C4-2B (cell line): ENCODE measurements around the gene AFP.

Source experiments
- ZFX ChIP-seq: fragments of 450-650 bp; IDR thresholded peaks from 2 replicates; pipeline ENCODE4 v1.6.1; 2017
- TF ChIP-seq, protein P1 (sequence below): fragments of 450-650 bp; conservative IDR thresholded peaks from 2 replicates; pipeline ENCODE4 v1.5.1; 2017; ENCODE audit warnings: mild to moderate bottlenecking

DNA sequence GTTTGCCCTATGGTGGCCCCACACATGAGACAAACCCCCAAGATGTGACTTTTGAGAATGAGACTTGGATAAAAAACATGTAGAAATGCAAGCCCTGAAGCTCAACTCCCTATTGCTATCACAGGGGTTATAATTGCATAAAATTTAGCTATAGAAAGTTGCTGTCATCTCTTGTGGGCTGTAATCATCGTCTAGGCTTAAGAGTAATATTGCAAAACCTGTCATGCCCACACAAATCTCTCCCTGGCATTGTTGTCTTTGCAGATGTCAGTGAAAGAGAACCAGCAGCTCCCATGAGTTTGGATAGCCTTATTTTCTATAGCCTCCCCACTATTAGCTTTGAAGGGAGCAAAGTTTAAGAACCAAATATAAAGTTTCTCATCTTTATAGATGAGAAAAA, 17.3 kb upstream of the AFP start:
- TF ChIP-seq, protein P1, sequence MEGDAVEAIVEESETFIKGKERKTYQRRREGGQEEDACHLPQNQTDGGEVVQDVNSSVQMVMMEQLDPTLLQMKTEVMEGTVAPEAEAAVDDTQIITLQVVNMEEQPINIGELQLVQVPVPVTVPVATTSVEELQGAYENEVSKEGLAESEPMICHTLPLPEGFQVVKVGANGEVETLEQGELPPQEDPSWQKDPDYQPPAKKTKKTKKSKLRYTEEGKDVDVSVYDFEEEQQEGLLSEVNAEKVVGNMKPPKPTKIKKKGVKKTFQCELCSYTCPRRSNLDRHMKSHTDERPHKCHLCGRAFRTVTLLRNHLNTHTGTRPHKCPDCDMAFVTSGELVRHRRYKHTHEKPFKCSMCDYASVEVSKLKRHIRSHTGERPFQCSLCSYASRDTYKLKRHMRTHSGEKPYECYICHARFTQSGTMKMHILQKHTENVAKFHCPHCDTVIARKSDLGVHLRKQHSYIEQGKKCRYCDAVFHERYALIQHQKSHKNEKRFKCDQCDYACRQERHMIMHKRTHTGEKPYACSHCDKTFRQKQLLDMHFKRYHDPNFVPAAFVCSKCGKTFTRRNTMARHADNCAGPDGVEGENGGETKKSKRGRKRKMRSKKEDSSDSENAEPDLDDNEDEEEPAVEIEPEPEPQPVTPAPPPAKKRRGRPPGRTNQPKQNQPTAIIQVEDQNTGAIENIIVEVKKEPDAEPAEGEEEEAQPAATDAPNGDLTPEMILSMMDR: no peak
- no peak for TF ChIP-seq ZFX
